Parathyroid adenoma (tissue), 2 donors: Measurements from ENCODE around the gene NFKBIL1.
"Not testable (repeated sequence)": the region's sequence is repeated elsewhere in the genome, so short reads cannot be mapped to it uniquely, and the experiment has no call there.

ENCODE experiments used
- H2AFZ ChIP-seq: fragments of 300-600 bp; sonication (generic); one replicate; pipeline ENCODE4 v1.7.0; 2017; ENCODE audit warnings: antibody characterized with exemption, mild to moderate bottlenecking
- H3K27ac ChIP-seq: fragments of 300-600 bp; sonication (generic); one replicate; pipeline ENCODE4 v1.7.0; 2017
- H3K27me3 ChIP-seq: fragments of 300-600 bp; sonication (generic); one replicate; pipeline ENCODE4 v1.7.0; 2017; ENCODE audit warnings: low read length; ENCODE audit not compliant: control insufficient read depth, insufficient read depth
- H3K36me3 ChIP-seq: fragments of 300-600 bp; sonication (generic); one replicate; pipeline ENCODE4 v1.7.0; 2017; ENCODE audit warnings: low read length; ENCODE audit not compliant: control insufficient read depth, insufficient read depth
- H3K4me1 ChIP-seq: fragments of 300-600 bp; sonication (generic); one replicate; pipeline ENCODE4 v1.7.0; 2017; ENCODE audit warnings: control low read depth
- H3K4me2 ChIP-seq: fragments of 300-600 bp; sonication (generic); one replicate; pipeline ENCODE4 v1.7.0; 2017; ENCODE audit warnings: low read length
- H3K4me3 ChIP-seq: fragments of 300-600 bp; sonication (generic); one replicate; pipeline ENCODE4 v1.7.0; 2017; ENCODE audit warnings: low read depth, low read length
- H3K79me2 ChIP-seq: fragments of 300-600 bp; sonication (generic); one replicate; pipeline ENCODE4 v1.7.0; 2017; ENCODE audit warnings: control low read depth
- H3K9ac ChIP-seq: fragments of 300-600 bp; sonication (generic); one replicate; pipeline ENCODE4 v1.7.0; 2017; ENCODE audit warnings: mild to moderate bottlenecking
- H3K9me3 ChIP-seq: fragments of 300-600 bp; sonication (generic); one replicate; pipeline ENCODE4 v1.7.0; 2017; ENCODE audit warnings: low read length; ENCODE audit not compliant: control insufficient read depth
- TF ChIP-seq, protein P1 (sequence below): fragments of 300-600 bp; sonication (generic); IDR thresholded peaks from one replicate; pipeline ENCODE4 v1.7.0; 2017; ENCODE audit warnings: antibody characterized with exemption, mild to moderate bottlenecking
- donor health status: primary hyperparathyroidism.

The NFKBIL1 gene

DNA sequence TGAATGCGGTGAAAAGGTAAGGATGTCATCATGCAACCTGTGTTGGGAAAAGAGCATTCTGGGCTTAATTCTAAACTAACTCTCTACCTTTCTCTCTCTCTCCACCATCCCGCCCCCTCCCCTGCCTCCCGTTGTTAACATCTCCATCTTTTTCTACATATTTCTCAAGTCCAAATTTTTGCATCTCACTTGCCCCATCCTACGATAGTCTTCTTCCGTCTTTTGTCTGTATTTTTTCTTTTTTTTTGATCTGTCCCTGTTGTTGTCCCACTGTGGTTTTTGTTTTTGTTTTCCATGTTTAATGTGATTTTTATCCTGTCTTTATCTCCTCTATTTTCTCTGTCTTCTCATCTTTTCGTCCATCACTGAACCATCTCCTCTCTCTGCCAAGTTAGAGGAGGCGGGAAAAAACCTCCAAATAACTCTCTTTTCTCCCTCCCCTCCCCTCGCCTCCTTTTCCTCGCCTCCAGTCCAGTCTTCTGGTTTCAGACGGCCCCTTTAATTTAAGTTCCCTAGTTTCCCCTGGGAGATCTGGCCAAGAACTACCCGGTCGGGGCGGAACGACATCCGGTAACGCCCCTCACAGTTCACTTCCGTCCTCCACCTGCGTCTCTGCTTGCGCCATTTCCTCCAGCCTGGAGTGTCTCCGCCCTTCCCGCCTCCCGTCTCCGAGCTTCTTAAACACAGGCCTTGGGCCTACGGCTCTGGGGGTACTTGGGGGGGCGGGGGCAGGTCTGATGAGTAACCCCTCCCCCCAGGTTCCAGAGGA is at the start of gene NFKBIL1:
Gene NFKBIL1 (plus strand): TSS at position 651 of the 769 bp plus-strand sequence. CDS start 87 bp downstream, at position 738.
- Histone ChIP-seq H3K27me3 (no peaks in the 10 kb centered on the region), H3K27ac (peak within 1 kb of the TSS; percentile 80), H3K36me3 (no peaks in the 10 kb centered on the region), H3K79me2 (peaks cover 21% of the 10 kb centered on the region), H2AFZ (peak within 1 kb of the TSS; percentile 77), H3K4me2 (peak within 1 kb of the TSS; percentile 92), H3K9me3 (no peaks in the 10 kb centered on the region), H3K4me1 (peaks cover 15% of the 10 kb centered on the region), H3K9ac (no peak within 1 kb of the TSS), H3K4me3 (peak within 1 kb of the TSS; percentile 88)
- TF ChIP-seq, protein P1, sequence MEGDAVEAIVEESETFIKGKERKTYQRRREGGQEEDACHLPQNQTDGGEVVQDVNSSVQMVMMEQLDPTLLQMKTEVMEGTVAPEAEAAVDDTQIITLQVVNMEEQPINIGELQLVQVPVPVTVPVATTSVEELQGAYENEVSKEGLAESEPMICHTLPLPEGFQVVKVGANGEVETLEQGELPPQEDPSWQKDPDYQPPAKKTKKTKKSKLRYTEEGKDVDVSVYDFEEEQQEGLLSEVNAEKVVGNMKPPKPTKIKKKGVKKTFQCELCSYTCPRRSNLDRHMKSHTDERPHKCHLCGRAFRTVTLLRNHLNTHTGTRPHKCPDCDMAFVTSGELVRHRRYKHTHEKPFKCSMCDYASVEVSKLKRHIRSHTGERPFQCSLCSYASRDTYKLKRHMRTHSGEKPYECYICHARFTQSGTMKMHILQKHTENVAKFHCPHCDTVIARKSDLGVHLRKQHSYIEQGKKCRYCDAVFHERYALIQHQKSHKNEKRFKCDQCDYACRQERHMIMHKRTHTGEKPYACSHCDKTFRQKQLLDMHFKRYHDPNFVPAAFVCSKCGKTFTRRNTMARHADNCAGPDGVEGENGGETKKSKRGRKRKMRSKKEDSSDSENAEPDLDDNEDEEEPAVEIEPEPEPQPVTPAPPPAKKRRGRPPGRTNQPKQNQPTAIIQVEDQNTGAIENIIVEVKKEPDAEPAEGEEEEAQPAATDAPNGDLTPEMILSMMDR, result no peak

- H3K9me3 ChIP-seq, result no peaks in the 10 kb centered on the region
- no peak overlapping the region for H3K9ac ChIP-seq
- H3K79me2 ChIP-seq, result no peaks in the 10 kb centered on the region
- H3K4me1 ChIP-seq, result no peaks in the 10 kb centered on the region
- H3K27ac ChIP-seq, result no peak overlapping the region
- no peaks in the 10 kb centered on the region for H3K27me3 ChIP-seq
- H2AFZ ChIP-seq, result peak overlapping the region; percentile 72
- peak overlapping the region; percentile 38 for H3K4me2 ChIP-seq
- TF ChIP-seq, protein P1, result no peak
- no peaks in the 10 kb centered on the region for H3K36me3 ChIP-seq
- peak overlapping the region; percentile 14 for H3K4me3 ChIP-seq
These were observed 48.7 kb upstream of the NFKBIL1 start for GRCh38 chr6:31498748-31499147.

- H3K4me3 ChIP-seq, H3K36me3 ChIP-seq, H3K79me2 ChIP-seq, H2AFZ ChIP-seq, H3K4me1 ChIP-seq, H3K9me3 ChIP-seq, H3K27me3 ChIP-seq, H3K4me2 ChIP-seq, H3K27ac ChIP-seq, H3K9ac ChIP-seq: not testable (repeated sequence)
These were observed 47.8 kb upstream of the NFKBIL1 start for GRCh38 chr6:31499648-31500047.

DNA sequence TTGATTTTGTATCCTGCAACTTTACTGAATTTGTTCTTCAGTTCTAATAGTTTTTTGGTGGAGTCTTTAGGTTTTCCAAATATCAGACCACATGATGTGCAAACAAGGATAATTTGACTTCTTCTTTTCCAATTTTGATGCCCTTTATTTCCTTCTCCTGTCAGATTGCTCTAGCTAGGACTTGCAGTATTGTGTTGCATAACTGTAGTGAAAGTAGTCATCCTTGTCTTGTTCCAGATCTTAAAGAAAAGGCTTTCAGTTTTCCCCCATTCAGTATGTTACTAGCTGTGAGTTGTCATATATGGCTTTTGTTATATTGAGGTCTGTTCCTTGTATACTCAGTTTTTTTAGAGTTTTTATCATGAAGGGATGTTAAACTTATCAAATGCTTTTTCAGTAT is 44.8 kb upstream of the NFKBIL1 start:
- Histone ChIP-seq H2AFZ (no peak overlapping the region), H3K36me3 (no peaks in the 10 kb centered on the region), H3K27me3 (no peaks in the 10 kb centered on the region), H3K9me3 (no peaks in the 10 kb centered on the region), H3K27ac (no peak overlapping the region), H3K79me2 (no peaks in the 10 kb centered on the region), H3K9ac (no peak overlapping the region), H3K4me2 (no peak overlapping the region), H3K4me1 (no peaks in the 10 kb centered on the region), H3K4me3 (no peak overlapping the region)
- TF ChIP-seq, protein P1, result no peak

GRCh38 chr6:31509036-31509435 is 38.4 kb upstream of the NFKBIL1 start:
- not testable (repeated sequence) for H3K9ac ChIP-seq, H3K4me3 ChIP-seq, H3K27ac ChIP-seq, H3K36me3 ChIP-seq, H3K4me1 ChIP-seq, H3K27me3 ChIP-seq, H3K4me2 ChIP-seq, H3K79me2 ChIP-seq, H2AFZ ChIP-seq, H3K9me3 ChIP-seq
